UCSD-AML1 (cell line): ENCODE results near the gene TRPV2.

Source experiments
- DNase-seq: peaks from one replicate; lab custom pipeline; 2025; ENCODE audit not compliant: unreplicated experiment; lab: John Stamatoyannopoulos, UW

Gene TRPV2

GRCh38 chr17:16453493-16453851 is 38.1 kb downstream of the TRPV2 start:
- no peak for DNase-seq

- DNase-seq = no peak
Measured at GRCh38 chr17:16455997-16456741, 40.8 kb downstream of the TRPV2 start.

GRCh38 chr17:16456742-16457316 is 41.5 kb downstream of the TRPV2 start:
- no peak for DNase-seq

- no peak for DNase-seq
Measured at GRCh38 chr17:16459271-16459670, 43.9 kb downstream of the TRPV2 start.

- no peak for DNase-seq
Measured at GRCh38 chr17:16459855-16460550, 44.6 kb downstream of the TRPV2 start.

GRCh38 chr17:16460796-16461605 is 45.6 kb downstream of the TRPV2 start:
- no peak for DNase-seq

GRCh38 chr17:16461606-16461866 is 46.2 kb downstream of the TRPV2 start:
- no peak for DNase-seq

- DNase-seq = no peak
Measured at GRCh38 chr17:16462070-16462864, 46.9 kb downstream of the TRPV2 start.

GRCh38 chr17:16463358-16464302 is 48.3 kb downstream of the TRPV2 start:
- DNase-seq = no peak

GRCh38 chr17:16464303-16465051 is 49.1 kb downstream of the TRPV2 start:
- no peak for DNase-seq

- no peak for DNase-seq
Measured at GRCh38 chr17:16465052-16465312, 49.6 kb downstream of the TRPV2 start.

- no peak for DNase-seq
Measured at GRCh38 chr17:16465861-16466338, 50.5 kb downstream of the TRPV2 start.

- DNase-seq = no peak
Measured at GRCh38 chr17:16466407-16466806, 51.0 kb downstream of the TRPV2 start.

GRCh38 chr17:16467044-16467443 is 51.7 kb downstream of the TRPV2 start:
- no peak for DNase-seq

GRCh38 chr17:16467886-16468285 is 52.5 kb downstream of the TRPV2 start:
- DNase-seq = no peak

GRCh38 chr17:16468428-16468992 is 53.1 kb downstream of the TRPV2 start:
- no peak for DNase-seq

- DNase-seq = no peak
Measured at GRCh38 chr17:16470265-16470664, 54.9 kb downstream of the TRPV2 start.

- DNase-seq = no peak
Measured at GRCh38 chr17:16471295-16471694, 55.9 kb downstream of the TRPV2 start.

GRCh38 chr17:16472539-16472938 is 57.2 kb downstream of the TRPV2 start:
- DNase-seq = no peak
